ENCODE measurements around the gene IGFL1.

DNA sequence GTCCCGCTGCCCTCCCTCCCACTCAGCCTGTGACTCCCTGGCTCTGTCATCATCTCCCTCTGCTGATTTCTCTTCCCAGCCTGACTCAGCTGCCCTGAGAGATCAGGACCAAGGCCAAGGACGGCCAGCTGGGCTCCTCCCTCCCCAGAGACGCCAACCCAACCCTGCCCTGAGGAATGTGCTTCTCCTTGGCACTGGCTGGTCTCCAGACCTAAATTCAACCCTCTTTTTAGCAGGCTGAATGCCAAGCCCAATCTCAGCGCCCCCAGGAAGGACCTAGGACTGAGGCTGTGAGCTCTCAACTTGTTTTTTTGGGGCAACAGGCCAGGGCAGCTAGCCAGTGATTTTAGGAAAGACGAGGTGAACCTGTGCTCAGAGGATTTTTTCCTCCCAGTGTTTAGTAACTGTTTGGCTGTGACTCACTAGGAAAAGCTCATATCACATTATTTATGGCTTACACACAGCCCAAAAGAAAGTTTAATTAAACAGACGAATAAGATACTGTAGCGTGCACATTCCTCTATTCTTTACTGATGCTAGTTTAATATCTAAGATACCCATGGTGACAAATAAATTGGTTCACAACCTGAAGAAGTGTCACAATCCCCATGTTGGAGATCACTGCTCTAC is 7.4 kb upstream of the IGFL1 start:
- TF ChIP-seq, protein P1, sequence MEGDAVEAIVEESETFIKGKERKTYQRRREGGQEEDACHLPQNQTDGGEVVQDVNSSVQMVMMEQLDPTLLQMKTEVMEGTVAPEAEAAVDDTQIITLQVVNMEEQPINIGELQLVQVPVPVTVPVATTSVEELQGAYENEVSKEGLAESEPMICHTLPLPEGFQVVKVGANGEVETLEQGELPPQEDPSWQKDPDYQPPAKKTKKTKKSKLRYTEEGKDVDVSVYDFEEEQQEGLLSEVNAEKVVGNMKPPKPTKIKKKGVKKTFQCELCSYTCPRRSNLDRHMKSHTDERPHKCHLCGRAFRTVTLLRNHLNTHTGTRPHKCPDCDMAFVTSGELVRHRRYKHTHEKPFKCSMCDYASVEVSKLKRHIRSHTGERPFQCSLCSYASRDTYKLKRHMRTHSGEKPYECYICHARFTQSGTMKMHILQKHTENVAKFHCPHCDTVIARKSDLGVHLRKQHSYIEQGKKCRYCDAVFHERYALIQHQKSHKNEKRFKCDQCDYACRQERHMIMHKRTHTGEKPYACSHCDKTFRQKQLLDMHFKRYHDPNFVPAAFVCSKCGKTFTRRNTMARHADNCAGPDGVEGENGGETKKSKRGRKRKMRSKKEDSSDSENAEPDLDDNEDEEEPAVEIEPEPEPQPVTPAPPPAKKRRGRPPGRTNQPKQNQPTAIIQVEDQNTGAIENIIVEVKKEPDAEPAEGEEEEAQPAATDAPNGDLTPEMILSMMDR (IDR thresholded peaks at IDR 0.05) = no peak
- TF ChIP-seq POLR2A (IDR thresholded peaks at IDR 0.05) (no peak), EP300 (IDR thresholded peaks at IDR 0.05) (no peak)
